Peyer's patch (tissue), 4 donors: ENCODE results near the gene LRRC37A2.
"Not testable (repeated sequence)": the region's sequence is repeated elsewhere in the genome, so short reads cannot be mapped to it uniquely, and the experiment has no call there.

ENCODE experiments used
- POLR2A ChIP-seq, 2 donors: fragments of 450-650 bp; IDR thresholded peaks; one replicate each; pipeline ENCODE4 v1.5.1; 2017; ENCODE audit warnings: antibody characterized with exemption in 2 of 2, mild to moderate bottlenecking in 2 of 2, moderate library complexity in 2 of 2
- TF ChIP-seq, protein P1 (sequence below), 6 experiments: fragments of 450-650 bp in 4 of 6; fragments of 200-600 bp in 2 of 6; sonication (generic) in 1 of 6; IDR thresholded peaks; one replicate each; pipeline ENCODE4 v1.5.1; 2017 to 2019; ENCODE audit warnings: antibody characterized with exemption in 6 of 6, mild to moderate bottlenecking in 3 of 6, moderate library complexity in 1 of 6

GRCh38 chr17:46590157-46591146, 78.2 kb downstream of the LRRC37A2 start, which contains the start of gene NSF:
- TF ChIP-seq, protein P1, sequence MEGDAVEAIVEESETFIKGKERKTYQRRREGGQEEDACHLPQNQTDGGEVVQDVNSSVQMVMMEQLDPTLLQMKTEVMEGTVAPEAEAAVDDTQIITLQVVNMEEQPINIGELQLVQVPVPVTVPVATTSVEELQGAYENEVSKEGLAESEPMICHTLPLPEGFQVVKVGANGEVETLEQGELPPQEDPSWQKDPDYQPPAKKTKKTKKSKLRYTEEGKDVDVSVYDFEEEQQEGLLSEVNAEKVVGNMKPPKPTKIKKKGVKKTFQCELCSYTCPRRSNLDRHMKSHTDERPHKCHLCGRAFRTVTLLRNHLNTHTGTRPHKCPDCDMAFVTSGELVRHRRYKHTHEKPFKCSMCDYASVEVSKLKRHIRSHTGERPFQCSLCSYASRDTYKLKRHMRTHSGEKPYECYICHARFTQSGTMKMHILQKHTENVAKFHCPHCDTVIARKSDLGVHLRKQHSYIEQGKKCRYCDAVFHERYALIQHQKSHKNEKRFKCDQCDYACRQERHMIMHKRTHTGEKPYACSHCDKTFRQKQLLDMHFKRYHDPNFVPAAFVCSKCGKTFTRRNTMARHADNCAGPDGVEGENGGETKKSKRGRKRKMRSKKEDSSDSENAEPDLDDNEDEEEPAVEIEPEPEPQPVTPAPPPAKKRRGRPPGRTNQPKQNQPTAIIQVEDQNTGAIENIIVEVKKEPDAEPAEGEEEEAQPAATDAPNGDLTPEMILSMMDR (IDR thresholded peaks at IDR 0.05) = not testable (repeated sequence)
- TF ChIP-seq POLR2A (IDR thresholded peaks at IDR 0.05) = not testable (repeated sequence)
